Glomerular visceral epithelial cell (primary cell): ENCODE data around the gene UROC1.

Source experiments
- DNase-seq: peaks from one replicate; pipeline ENCODE4 v3.0.0-alpha.2; 2016; ENCODE audit errors: extremely low spot score

The UROC1 gene

DNA sequence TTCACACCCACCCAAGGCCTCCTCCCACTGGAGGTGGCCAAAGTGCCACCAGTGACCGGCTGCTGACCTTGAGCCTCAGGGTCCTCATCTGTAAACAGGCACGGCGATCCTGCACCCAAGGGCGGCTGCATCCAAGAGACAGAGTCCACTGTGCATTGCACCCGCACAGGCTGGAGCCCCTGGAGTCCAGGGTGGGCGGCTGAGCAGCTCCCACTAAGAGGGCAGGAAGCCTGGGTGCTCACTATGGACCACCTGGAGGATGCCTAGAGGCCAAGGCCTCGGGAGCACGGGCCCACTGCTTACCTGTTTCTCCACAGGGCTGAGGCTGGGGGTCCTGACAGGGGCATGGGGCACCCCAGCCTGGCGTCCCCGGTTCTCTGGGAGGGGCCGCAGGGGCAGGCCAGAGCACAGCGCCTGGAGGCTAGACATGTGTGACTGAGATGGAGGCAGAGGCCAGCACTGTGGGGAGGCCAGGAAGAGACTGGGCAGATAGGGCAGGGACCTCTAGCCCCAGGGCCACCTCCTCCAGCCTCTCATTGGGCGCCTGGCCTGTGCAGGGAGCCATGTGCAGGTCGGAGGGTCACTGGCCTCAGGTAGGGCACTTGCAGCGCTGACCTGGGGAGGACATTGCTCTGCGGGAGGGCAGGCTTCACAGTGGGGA, at the start of gene UROC1:
UROC1 (minus strand) TSS at position 483 of the 661 bp plus-strand sequence; CDS start at position 429, 54 bp downstream.
- DNase-seq: no peak

DNA sequence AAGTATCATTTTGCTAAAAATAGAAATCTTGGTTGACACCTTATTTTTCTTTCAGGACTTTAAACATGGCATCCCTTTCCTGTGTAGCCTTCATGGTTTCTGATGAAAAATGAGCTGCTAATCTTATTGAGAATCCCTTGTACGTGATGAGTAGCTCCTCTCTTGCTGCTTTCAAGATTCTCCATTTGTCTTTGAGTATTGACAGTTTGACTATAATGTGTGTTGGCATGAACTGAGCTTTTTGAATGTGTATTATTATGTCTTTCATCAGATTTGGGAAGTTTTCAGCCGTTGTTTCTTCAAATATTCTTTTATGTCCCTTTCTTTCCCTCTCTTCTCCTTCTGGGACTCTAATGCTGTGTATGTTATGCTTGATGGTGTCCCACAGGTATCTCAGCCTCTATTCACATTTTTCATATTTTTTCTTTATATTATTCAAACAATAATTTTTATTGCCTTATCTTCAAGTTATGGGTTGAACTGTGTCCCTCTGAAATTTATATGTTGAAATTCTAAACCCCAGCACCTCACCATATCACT, 45.2 kb upstream of the UROC1 start:
- no peak for DNase-seq

DNA sequence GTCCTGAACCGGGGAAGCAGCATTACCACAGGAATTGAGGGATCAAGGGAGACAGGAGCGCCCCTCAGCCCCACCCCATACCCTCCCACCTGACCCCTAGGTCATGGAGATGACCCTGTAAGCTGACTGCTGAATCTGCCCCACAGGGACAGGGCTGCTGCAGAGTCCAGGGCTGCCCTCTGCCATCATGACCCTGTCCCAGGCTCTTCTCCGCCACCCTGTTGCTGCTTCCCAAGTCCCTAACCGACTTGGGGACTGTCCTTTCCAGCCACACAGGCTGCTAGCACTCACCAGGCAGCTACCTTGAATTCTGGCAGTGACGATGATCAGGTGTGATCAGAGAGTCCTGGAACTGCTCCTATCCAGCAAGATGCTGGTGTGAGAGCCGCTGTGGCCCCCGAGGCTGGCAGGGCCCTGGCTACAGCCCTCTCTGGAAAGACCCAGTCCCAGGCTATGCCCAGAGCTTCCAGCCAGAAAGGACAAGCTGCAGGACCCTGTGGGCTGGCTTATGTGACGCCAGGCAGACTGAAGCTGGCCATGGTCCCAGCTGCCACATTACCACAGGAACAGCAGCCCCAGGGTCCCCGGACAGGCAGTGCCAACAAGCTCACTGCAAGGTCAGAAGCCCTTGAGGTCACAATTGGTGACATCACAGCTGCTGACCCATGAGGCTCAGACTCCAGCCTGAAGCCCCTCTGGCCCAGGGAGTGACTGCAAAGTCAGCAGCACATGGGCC, 40.9 kb upstream of the UROC1 start, which contains the start of gene C3orf22:
C3orf22 (minus strand) TSS at position 597 of the 736 bp plus-strand sequence. CDS start 5,542 bp downstream, outside the sequence.
- no peak for DNase-seq

- DNase-seq: no peak
These were observed 40.2 kb upstream of the UROC1 start for GRCh38 chr3:126557761-126558160.

- DNase-seq: no peak
These were observed 39.8 kb upstream of the UROC1 start for GRCh38 chr3:126557415-126557745.

GRCh38 chr3:126556637-126557414, 39.3 kb upstream of the UROC1 start:
- DNase-seq: no peak

GRCh38 chr3:126555795-126556636, 38.4 kb upstream of the UROC1 start:
- no peak for DNase-seq

DNA sequence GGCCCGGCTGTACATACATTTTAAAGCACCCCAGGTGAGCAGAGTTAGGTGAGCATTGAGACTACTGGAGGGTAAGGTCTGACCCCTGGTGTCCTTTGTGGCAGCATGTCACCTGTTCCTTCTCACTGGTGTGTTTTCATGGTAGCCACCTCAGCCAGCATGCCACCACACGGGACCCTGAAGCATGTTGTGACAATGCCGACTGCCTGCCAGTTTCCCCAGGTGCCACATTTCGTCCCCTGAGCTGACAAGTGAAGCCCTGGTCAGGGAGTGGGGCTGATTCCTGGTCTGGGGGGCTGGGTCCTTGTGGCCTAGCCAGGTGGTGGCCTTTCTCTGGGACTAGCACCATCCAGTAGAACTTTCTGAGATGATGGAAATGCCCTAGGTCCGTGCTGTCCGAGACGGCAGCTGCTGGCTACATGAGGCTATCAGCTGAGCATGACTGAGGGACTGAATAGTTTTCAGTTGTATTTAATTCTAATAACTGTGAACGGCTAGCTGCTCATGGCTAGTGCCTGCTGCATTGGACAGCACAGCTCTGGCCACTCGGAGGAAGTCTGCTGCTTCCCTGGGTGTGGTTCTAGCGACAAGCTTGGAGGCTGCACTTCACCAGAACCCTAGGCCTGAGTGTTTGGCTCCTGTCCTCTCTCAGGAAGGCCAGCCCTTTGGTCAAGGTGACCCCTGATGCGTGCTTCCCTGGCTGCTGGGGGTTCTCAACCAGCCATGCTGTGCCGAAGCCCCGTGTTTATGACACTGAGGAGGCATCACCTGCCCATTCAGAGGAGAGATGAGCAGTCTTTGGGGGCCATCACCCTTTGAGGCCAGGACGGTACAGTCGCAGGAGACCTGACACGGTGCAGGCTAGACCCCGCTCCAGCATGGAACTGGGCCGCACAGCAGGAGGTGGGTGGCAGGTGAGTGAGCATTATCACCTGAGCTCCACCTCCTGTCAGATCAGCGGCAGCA, 37.3 kb upstream of the UROC1 start:
- no peak for DNase-seq

DNA sequence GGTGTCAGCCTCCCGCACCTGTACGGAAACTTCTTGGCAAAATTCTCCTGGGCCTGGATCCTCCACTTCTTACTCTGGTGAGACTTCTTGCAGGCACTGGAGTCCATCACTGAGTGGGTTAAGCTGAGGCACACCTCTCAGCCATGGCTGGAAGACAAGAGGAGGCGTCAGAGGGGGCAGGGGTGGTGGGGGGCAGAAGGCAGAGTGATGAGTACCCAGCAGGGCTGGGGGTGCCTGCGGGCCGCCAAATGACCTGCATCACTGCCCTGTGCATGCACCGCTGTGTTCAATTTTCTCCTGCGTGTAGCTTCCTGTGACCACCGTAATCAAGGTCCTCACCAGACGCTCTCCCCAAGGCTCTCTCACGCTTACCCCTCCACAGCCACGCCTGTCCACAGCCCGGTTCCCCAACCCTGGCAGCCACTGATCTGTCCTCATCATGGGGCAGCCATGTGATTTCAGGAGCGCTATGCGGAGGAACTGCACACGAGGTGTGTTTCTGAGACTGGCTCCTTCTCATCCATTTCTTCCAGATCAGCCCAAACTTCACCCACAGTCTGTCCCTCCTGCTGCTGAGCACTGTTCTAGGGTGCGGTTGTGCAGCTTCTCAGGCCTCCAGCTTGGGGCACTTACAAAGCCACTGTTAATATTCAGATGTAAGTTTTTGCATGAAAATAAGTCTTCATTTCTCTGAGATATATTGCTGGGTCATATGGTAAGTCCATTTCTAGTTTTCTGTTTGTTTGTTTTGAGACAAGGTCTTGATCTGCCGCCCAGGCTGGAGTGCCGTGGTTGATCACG, 35.9 kb upstream of the UROC1 start:
- DNase-seq: no peak

DNA sequence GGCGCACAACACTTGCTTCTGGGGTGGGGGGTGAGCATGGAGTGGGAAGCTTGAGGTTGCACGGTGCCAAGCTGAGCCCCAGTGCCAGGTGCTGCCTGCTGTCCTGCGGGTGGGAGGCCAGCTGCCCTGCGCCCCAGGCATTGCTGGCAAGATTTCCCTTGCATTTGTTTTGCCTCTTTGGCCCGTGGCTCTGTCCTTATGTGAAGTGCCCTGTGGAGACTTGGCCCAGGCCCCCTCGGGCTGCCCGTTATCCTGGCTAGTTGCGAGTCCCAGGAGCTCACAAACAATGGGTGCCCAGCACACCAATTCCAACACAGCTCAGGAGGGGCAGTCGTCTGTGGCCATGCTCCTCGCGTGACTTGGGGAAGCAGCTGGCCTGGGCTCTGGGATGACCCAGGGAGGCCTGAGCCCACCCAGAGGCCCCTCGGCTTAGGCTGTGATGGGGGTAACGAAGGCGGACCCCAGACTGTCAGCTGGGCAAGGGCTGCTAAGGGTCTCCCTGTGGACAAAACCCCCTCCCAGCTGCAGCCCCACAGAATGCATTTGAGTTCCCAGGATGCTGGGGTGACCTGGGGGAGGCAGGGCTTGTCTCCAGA, 35.2 kb upstream of the UROC1 start:
- no peak for DNase-seq

GRCh38 chr3:126551839-126552687, 34.5 kb upstream of the UROC1 start:
- DNase-seq: no peak

DNA sequence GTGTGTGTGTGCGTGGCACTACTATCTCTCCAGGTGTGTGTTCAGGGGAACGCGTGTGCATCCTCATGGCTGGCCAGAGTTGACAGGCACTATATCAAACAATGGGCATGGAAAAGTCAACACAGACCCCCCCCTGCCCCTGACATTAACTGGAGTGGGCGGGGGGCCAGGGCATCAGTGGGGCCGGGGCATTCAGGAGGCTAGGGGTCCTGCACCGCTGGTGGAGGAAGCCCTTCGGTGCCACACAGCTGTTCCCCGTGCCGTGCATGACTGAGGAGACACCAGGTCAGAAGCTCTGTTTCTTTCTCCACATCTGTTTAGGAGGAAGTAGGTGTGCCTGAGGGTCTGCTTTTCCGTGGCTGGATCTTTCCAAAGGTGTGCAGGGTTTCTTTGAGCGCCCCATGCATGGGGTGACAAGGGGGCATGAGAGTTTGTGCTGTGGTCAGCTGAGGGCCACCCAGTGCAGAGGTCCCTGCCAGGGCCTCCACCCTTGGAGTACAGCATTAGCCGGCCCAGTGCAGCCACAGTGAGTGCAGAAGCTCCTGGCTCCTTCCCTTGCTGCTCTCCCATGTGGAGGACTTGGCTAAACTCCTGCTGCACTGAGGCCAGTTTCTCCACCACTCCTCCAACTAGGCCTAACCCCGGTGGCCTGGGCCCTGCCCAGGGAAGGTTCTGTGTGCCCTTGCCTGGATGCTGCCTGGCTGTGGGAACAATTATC, 33.7 kb upstream of the UROC1 start:
- DNase-seq: no peak

GRCh38 chr3:126550488-126551051, 33.0 kb upstream of the UROC1 start:
- DNase-seq: no peak

DNA sequence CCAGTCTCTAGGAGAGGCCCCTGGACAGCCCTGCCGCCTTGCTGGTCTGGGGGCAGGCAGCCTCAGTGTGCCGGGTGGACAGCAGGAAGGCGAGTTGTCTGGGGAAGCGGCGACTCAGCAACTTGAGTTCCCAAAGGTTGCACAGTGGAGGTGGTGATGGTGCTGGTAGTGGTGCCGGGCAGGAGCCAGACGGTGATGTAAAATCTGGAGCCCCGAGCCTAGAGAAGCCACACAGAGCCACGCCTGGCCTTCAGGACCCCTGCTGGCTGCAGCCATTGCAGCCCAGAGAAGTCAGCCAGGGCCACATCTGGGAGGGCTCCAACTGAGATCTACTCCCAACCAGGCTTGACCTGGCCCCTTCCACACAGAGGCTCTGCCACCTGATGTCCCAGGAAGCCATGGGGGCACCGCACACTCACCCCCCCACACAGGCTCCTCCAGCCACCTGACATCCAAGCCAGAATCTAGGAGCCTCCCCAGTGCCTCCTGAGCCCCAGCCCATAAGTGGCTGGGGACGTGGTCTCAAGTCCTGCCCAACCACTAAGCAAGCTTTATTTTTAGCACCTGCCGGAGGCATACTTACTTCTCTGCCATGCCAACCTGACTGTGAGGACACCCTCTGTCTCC, 32.4 kb upstream of the UROC1 start:
- DNase-seq: no peak

GRCh38 chr3:126548556-126549466, 31.2 kb upstream of the UROC1 start:
- no peak for DNase-seq

- DNase-seq: no peak
These were observed 30.1 kb upstream of the UROC1 start for GRCh38 chr3:126547721-126548120.
